ENCODE data around the gene POLR2E. TPM values are rescaled to one million over a fixed set of nuclear protein-coding genes. Genes with fewer than 3 reads are reported as not detected.

Gene POLR2E
- total and polyA plus RNA-seq, 2 donors (not counting 1 experiment from before 2014, with no cell fraction given), result 103 to 121 TPM

GRCh38 chr19:1085053-1085658 lies 10.0 kb downstream of the POLR2E start:
- Histone ChIP-seq H3K79me2 (ENCODE audit: control insufficient read depth, insufficient read depth, low read length) (peaks cover 18% of the 10 kb centered on the region), H3K27me3 (replicated peaks in 1 of 4; ENCODE audit: control extremely low read depth in 1 of 4, control insufficient read depth in 3 of 4, insufficient read depth in 4 of 4, low read length in 3 of 4) (no peaks in the 10 kb centered on the region), H3K4me3 (ENCODE audit: control extremely low read depth in 1 of 5, extremely low read depth in 1 of 5, insufficient read depth in 1 of 5, low read depth in 2 of 5, low read length in 4 of 5) (no peak overlapping the region), H3K9ac (ENCODE audit: low read length) (no peak overlapping the region), H3K4me1 (ENCODE audit: control insufficient read depth in 2 of 2, insufficient read depth in 2 of 2, low read length in 2 of 2) (peaks cover 46 to 68% of the 10 kb centered on the region in 2 donors), H2AFZ (ENCODE audit: insufficient read depth, low read depth, low read length, poor library complexity, severe bottlenecking) (no peak overlapping the region), H4K20me1 (ENCODE audit: control insufficient read depth, insufficient read depth, low read length, poor library complexity, severe bottlenecking) (peaks cover 96% of the 10 kb centered on the region), H3K9me3 (ENCODE audit: control extremely low read depth in 1 of 3, control insufficient read depth in 2 of 3, insufficient read depth in 1 of 3, low read length in 2 of 3) (no peaks in the 10 kb centered on the region), H3K36me3 (replicated peaks in 1 of 2; ENCODE audit: control extremely low read depth in 1 of 2, control insufficient read depth in 1 of 2, extremely low read depth in 1 of 2, insufficient read depth in 2 of 2, low read length in 1 of 2) (peaks cover 0 to 84% of the 10 kb centered on the region in 2 experiments), H3K27ac (ENCODE audit: low read length in 2 of 2) (no peak overlapping the region), H3K4me2 (replicated peaks; ENCODE audit: low read depth, low read length, poor library complexity, severe bottlenecking) (no peak overlapping the region)
- peak overlapping the region; percentile 67 for H3K27ac Mint-ChIP-seq
- no peaks in the 10 kb centered on the region for H3K27me3 Mint-ChIP-seq
- ChIA-PET POLR2A (interaction anchor here (0.6 to 8.4 kb wide), 9 partner anchors 8 to 101 kb away, joined by 3 to 97 read pairs (median 5); partner anchors contain the start of genes ARHGAP45, POLR2E and WDR18), CTCF (interaction anchor here (0.8 to 5.6 kb wide), 7 partner anchors 9 to 61 kb away, joined by 3 to 49 read pairs (median 9); partner anchors contain the start of gene ARHGAP45)
- TF ChIP-seq EZH2 (IDR thresholded peaks at IDR 0.05; ENCODE audit: borderline replicate concordance, insufficient read depth, low read depth, low read length, poor library complexity, severe bottlenecking) (no peak), CTCF (IDR thresholded peaks at IDR 0.05) (no peak)
- no peaks in the 10 kb centered on the region for H3K9me3 Mint-ChIP-seq (ENCODE audit: insufficient read depth)
- H3K4me3 Mint-ChIP-seq, result no peak overlapping the region
- intact Hi-C loops (cut with micrococcal nuclease), result no loop called here
- ATAC-seq (ENCODE audit: low read depth) (no peak), DNase-seq (no peak)
- 83% methylated on average over 5 of the region's 8 CpGs for WGBS (ENCODE audit: insufficient coverage)
- peaks cover 48% of the 10 kb centered on the region for H3K4me1 Mint-ChIP-seq

Data from B cell (primary cell).